Measurements from ENCODE around the gene HGF.
"Not testable (repeated sequence)": the region's sequence is repeated elsewhere in the genome, so short reads cannot be mapped to it uniquely, and the experiment has no call there.

Gene HGF

DNA sequence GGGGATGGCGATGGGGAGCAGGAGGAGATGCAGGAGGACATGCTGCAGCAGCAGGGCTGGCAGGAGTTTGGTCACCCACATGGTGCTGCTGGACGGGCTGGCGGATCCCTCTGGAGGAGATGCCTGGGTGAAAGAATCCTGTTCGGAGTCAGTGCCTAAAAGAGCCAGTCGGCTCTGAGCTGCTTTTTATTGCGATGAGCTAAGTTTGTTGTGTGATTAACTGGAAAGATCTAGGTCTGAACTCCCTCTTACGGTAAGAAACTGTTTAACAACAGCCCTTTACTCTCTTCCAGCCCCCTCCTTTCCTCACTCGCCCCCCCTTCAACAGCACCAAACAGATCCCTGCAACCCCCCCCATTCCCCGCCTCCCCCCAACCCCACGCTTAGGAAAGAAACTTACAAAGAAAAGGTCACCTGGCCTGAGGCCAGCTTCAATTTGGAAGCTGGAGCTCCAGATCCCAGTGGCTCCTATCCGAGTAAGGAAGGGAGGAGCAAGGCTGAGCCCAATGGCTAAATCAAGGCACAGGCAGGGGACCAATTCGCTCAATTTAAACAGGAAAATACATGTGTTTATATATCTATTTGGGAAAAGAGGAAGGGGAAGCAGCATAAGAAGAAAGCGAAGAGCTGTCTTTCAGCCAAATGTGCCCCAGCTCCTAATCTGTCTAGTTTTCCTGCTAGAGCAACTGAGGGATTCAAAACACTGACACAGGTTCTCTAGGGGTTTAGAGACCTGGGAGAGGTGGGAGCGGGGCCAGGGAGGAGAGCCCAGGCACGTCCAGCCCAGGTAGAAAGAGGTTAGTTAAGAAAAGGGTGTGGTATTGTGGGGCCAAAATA lies at the start of gene HGF:
Gene HGF, minus strand, starts transcription at position 157 of the 837 bp plus-strand sequence. Its CDS starts 76 bp downstream, at position 81.
- DNase-seq: peak in 28 of 56 donors; percentile 1 to 64 (median 15)

DNA sequence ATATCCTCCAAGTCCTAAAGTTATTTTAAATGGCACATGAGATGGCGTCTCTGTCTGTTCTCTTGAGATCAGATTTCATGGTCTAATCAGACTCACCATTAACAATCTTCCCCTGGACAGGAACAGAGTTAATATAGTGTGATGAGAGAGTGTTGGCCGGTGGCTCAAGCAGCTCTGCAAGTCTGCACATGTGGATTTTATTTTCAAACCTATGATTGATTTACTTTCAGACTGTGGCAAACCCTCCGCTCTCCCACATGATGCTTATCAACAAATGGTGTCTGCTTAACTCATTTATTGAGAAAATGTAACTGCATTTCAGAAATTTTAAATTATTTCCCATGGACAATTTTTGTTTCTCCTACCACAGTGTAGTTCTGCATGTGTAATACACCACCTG lies 46.5 kb upstream of the HGF start:
- no peak for DNase-seq

DNA sequence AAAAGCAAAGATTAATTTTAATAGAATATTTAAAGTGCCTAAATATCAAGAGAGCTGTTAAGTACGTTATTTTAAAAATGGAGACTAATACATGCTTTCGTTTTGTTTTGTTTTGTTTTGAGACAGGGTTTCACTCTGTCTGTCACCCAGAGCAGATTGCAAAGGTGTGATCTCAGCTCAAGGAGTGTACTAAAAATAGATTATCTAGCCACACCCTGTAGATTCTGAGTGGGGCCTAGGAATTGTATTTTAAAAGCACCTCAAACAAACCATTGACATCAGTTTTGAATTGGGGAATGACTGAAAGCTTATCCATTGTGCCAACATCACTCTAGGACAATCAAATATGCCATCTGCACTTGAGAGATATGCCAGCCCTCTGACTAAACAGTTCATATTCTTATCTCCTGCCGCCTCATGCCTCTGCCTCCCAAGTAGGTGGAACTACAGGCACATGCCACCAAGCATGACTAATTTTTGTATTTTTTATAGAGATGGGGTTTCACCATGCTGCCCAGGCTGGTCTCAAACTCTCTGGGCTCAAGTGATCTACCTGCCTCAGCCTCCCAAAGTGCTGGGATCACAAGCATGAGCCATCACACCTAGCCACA lies 43.1 kb upstream of the HGF start:
- not testable (repeated sequence) for DNase-seq

DNA sequence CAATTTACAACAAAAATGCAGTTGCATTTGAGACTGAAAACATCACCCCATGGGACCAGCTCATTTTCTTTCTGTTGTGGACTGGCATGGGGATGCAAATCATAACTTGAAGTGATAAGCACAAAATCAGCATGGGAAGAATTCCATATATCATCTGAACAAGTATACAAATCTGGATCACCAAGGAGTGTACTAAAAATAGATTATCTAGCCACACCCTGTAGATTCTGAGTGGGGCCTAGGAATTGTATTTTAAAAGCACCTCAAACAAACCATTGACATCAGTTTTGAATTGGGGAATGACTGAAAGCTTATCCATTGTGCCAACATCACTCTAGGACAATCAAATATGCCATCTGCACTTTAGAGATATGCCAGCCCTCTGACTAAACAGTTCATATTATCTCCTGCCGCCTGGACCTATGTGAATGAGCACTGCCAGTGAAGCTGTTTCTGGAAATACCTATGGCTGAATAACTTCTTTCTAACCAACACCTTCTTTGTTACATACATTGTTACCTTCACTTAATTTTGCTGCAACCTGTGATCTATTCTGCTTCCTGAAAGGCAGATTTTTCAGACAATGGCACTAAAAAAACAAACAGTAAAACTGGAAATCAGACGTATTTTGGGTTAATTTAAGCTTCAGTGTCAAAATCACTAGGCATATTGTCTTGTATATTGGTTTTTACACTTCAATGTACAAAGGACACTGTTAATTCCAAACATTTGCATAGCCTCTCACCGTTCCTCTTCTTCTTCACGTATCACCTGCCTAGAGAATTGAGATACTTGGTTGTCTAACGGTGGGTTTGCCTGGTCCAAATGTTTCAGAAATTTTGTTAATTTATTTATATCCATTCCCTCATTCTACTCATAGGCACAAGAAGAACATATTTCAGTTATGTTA lies 42.4 kb upstream of the HGF start:
- DNase-seq: no peak

DNA sequence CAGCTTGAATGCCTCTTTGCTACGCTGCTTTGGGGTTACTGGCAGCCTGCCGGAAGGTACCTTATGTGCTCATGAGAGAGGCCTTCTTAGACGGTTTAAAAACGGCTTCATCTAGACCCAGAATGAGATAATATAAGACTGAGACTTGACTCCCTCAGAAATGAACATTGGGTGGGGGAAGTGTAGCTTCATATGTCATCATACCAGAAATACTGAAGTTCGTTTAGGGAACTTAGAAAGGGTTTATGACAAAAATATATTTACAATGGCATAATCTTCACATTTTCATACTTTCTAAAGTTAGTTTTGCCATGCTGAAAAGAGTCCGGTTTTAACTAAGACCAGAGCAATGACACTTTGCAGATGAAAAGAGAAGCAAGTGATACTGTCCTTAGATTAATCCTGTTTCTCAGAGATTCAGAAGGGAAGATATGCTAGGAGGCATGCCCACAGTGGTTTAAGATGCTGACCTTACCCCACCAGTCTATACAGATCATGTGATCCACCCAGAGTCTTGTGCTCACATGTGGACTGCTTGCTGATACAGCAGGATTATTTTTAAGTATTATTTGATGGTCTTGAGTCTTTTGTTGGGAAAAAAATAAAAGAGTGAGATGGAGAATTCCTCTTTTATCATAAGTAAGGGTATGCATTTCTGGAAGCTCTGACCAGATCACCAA lies 40.8 kb upstream of the HGF start:
- DNase-seq: no peak

DNA sequence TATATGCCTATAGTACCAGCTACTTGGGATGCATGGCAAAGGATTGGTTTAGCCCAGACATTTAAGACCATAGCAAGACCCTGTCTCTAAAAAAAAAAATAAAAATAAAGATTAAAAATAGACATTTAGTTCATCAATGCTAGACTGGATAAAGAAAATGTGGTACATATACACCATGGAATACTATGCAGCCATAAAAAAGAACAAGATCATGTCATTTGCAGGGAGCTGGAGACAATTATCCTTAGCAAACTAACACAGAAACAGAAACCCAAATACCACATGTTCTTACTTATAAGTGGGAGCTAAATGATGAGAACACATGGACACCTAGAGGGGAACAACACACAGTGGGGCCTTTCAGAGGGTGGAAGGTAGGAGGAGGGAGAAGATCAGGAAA lies 38.5 kb upstream of the HGF start:
- not testable (repeated sequence) for DNase-seq

DNA sequence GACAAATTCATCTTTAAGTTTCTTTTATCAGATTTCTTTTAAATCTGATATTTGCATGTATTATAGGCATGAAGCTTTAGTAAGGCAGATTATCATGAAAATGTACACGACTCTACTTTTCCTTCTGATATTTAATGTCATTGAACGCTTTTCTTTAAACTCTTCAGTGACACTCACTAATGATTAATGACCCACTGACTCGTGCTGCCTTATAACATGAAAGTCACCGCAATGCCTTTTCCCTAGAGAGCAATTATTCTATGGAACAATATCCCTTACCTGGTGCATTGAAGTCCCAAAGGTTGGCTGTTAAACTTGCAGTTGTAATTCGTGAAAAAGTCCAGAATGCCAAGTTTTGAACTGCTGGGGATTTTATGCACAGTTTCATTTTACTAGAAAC lies 33.4 kb upstream of the HGF start:
- no peak for DNase-seq

DNA sequence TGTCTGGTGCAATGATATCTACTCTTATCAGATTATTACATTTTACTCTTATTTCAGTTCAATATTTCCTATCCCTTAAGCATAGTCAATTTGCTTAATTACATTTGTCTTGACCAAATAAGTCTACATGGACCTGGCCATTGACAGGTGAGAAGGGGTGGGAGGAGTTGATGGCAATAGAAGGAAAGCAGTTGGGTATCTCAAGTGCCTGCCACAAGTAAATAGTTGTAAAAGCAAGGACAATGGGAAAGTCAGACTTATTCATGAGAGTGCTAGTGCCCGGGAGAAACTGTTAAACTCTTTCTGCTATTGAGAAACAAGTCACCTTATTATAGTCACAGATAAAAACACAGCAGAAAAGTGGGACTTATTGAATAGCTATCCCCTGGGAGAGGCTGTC lies 32.4 kb upstream of the HGF start:
- DNase-seq: no peak

DNA sequence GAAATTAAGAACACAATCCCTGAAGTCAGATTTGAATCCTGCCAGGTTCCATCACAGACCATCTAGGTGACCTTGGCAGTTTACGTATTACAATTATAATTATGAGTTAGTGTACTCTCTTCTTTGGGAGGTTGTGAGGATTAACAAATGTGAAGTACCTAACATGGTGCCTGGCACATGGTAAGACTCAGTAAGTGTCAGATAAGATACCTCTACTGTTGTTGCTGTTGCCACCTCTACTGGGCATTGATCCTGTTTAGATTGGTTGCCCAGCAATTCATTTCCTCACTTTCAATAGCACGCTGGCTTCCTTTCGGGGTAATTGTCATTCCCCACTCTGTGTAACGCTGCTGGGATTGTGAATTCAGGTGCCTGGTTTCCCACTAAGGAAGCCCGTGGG lies 31.7 kb upstream of the HGF start:
- no peak for DNase-seq

DNA sequence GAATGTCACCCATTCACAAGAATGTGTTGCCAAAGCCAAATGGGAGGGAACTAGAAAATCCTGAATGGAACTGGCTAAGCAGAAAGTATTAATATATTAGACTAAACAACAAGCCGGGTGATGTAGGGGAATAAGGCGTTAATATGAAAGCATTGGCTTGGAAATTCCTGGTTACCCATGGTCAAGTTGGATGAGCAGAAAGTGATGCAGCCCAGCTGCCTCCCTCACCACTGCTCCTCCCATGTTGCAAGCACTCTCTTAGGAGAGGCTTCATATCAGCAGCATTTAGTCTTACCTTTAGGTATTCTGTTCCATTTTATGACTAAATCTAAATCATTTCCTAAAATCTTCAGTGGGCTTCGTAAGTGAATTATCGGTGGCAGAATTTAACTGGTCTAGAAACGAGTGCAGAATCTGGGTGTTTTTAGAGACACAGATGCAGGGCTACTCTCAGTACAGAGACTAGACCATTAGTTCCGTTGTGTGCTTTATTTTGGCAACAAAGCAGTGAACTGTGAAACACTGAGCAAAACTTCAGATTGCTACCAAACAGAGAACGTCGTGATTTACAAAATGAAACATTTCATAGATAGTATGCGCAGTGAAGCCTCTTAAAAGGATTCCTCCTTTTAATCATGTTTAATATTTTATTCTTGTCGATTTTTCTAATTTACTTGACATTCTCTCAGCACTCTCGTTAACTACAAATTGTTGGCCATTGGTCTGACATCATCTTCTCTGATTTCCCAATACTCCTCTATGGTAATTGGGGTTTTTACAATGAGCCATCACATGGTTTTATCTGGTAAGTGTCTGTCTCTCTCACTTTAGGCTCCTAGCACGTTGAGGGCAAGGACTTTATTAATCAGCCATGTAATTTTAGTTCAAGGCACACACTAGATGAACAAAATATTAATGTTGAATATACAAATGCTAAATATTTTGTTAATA lies 22.0 kb upstream of the HGF start:
- DNase-seq: no peak

DNA sequence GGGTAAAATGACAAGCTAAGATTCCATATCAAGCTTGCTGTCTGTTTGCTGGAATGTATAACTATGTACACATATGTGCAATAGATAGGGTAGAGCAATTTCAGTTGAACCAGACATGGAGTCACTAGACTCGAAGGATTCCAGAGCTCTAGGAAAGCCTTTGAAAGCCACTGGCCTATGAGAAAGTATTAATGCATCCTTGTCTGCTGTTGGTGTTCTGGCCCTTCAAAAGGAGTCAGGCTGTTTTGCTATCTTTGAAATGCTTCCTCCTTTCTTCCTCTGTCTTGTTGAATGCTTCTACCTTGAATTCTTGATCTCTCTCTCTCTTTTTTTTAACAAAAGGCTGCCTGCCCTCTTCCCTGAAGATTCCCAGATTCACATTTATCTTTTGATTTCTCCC lies 20.8 kb upstream of the HGF start:
- DNase-seq: no peak

DNA sequence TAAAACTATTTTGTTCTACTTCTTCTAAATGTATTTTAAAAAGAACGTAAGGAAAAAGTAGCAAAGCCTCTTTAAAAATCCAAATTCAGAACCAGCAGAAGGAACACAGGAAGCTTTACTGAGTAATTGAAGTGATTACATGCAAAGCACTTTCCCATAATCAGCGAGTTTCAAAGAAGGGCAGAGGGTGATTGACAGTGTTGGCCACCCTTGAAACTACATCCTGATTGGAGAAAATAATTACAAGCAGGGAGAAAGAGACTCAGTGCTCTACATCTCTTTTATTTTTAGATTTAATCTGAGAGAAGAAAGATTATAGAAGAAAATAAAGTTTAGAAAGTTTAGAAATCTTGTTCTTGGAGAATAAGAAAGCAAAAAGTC lies 20.3 kb upstream of the HGF start:
- DNase-seq: no peak

DNA sequence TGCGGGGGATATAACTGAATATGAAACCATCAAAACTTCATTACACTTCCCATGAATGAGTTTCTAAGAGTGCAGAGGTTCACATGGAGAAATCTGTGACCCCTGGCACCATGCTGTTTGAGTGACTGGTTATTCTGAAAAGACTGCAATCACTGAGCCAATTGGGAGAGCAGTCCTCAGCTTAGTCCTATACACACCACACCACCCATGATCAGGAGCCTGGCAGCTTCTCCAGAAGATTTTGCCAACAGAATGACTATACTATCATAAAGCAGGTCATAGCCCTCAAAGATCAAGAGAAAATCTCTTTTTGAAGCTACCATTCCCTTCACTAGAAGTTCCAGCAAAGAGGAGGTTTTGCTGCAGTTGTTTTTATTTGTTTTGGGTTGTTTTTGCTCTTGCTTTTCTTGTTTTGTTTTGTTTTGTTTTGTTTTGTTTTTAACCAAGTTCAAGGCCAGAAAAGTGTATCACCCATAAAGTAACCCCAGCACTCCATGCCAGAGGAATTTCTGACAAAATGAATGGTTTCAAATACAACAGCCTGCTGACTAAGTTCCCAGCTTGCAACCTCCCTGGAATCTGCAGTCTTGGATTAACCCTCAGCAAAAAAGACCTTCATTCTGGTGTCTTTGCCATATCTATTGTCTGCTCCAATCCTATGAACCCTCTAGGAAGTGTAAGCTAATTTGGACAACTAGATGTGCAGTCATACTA lies 19.7 kb upstream of the HGF start:
- DNase-seq: no peak

DNA sequence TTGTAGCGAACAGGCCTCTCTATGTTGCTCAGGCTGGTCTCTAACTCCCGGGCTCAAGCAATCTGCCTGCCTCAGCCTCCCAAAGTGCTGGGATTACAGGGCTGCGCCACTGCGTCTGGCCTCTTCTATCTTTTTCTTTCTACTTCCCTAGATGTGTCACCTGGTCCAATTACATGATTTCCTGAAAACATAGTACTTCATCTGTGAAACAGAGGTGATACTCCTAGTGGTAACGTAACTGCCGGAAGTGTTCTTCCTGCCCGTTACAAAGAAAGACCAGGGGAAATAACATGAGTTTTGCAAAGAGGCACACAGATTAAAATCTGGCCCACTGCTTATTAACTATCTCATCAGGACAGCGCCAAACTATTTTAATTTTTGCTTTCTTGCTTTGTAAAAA lies 18.4 kb upstream of the HGF start:
- no peak for DNase-seq

DNA sequence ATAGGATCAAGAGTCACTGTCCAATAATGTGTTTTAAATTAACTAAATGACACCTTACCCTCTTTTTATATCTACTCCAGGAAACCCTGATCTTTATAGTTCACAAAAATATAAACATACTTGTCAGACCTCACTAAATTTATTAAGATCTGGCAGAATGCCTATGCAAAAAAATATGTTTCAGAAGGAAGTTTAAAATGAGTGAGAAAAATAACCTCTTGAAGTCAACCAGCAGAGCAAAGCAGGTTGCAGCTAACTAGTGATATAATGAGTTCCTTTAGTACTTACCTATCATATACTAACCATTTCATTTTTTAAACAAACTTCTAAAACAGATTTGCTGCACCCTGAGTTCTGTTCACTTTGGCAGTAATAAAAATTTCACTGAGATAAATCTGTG lies 14.0 kb upstream of the HGF start:
- DNase-seq: no peak

DNA sequence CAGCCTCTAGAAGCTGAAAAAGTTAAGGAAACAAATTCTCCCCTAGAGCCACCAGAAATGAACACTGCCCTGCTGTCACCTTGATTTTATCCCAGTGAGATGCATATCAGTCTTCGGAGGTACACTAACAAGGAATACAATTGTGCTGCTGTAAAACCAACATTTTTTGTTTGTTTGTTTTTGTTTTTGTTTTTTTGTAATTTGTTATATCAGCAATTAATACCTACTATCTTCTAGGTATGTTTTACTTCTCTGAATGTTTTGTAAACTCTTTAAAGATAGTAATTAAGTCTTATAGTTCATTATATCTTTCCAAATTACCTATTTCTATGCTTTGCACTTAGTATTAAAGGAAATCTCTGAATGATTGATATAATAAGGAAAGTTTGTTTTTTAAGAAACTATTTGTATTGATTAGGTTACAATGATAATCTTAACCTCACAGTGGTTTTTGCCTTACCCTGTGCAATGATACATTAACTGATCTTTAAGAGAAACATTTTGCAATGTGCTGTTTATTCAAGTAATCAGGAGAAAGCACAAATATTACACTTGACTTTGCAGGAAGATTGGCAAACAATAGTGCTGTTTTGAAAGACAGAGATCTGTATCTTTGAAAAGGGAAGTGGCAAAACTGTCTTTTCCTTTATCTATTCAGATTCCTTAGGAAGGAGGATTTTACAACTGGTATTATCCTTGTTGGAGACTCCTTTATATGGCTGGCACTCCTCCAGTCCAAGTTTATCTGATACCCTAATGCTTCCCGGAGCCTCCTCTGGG lies 11.3 kb upstream of the HGF start:
- no peak for DNase-seq

DNA sequence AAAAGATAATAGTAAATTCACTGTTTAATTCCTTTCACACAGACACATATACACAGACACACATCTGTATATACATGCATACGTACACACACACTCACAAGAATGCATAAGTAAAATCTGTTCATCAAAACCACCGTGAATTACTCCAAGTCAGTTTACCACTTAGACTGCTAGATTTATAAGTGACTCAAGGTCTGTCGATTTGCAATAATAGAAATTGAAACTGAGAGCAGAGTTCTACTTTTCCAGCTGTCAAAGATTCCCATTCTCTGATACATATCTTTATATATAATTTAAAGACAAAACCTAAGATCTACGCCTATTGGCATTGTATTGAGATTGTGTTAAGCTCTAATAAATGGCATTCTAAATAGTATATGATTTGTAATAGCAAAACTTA lies 9.9 kb upstream of the HGF start:
- no peak for DNase-seq

DNA sequence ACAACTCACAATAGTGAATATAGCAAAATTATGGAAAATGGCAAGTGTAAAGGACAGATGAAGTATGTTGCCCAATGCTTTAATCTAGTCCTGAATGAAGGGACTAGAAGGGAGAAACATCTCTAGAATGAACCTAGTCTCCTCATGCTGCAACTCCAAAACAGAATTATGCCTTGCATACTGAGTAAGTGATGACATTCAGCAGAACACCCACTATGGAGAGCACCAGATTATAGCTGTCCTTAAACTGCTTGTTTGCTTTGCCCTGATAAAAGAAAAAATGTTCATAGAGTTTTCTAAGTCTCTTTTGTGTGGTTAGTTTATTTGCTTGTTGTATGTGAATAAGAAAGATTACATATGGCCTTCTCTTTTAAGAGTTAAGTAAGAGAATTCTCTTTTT lies 7.8 kb upstream of the HGF start:
- no peak for DNase-seq

All from nucleus accumbens (tissue), 56 donors.